Measurements from ENCODE around the gene CALML5. TPM values are rescaled to one million over a fixed set of nuclear protein-coding genes. Genes with fewer than 3 reads are reported as not detected.

The CALML5 gene
- total RNA-seq, 1 donor from 2014 or later: not detected

DNA sequence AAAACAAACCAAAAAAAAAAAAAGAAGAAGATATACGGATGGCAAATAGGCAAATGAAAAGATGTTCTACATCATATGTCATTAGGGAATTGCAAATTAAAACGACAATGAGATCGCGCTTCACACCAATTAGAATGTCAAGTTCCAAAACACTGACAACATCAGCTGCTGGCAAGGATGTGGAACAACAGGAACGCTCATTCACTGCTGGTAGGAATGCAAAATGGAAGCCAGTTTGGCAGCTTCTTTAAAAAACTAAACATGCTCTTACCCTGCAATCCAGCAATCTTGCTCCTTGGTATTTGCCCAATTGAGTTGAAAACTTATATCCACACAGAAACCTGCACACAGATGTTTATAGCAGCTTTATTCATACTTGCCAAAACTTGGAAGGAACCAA, 34.8 kb downstream of the CALML5 start:
- Histone ChIP-seq H3K79me2 (ENCODE audit: low read depth) (no peaks in the 10 kb centered on the region), H2AFZ (replicated peaks) (no peak overlapping the region), H4K20me1 (ENCODE audit: low read depth) (no peaks in the 10 kb centered on the region), H3K4me1 (peaks cover 14% of the 10 kb centered on the region), H3K36me3 (no peaks in the 10 kb centered on the region), H3K27me3 (no peaks in the 10 kb centered on the region), H3K27ac (no peak overlapping the region), H3K9ac (no peak overlapping the region), H3K4me2 (no peak overlapping the region), H3K9me3 (ENCODE audit: low read depth) (no peaks in the 10 kb centered on the region), H3K4me3 (no peak overlapping the region), H3F3A (ENCODE audit: low read depth) (peaks cover 6% of the 10 kb centered on the region)
- Mint-ChIP-seq H3K27me3 (ENCODE audit: insufficient read depth, low read depth) (peaks cover 2% of the 10 kb centered on the region), H3K27ac (no peak overlapping the region), H3K4me3 (no peak overlapping the region), H3K4me1 (peaks cover 29% of the 10 kb centered on the region), H3K36me3 (peaks cover 25% of the 10 kb centered on the region), H3K9me3 (peaks cover 9% of the 10 kb centered on the region)
- no peak for DNase-seq (ENCODE audit: low spot score)
- no peak for TF ChIP-seq EZH2phosphoT487 (IDR thresholded peaks at IDR 0.05)

DNA sequence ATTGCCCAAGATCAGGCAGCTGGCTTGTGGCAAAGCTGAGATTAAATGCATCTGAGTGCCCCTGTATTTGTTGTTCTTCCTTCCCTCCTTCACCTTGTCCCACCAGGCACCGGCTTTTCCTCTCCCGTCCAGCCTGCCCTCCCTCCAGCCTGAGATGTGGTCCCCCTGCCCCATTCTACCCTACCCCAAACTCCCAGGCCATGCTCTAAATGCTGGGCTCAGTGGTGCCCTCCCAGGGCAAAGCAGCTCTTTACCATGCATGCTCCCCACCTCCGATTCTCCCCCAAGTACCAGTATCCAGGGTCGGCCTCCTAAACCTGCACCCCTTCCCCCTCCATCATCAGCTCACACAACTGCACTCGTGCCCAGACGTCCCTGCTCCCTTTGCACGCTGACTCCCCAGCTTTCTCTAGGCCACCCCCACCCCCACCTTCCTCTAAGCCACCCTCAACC, 36.5 kb downstream of the CALML5 start:
- Histone ChIP-seq H3K27me3 (no peaks in the 10 kb centered on the region), H3K4me1 (peaks cover 9% of the 10 kb centered on the region), H3K9ac (no peak overlapping the region), H3K4me3 (no peak overlapping the region), H3K79me2 (ENCODE audit: low read depth) (no peaks in the 10 kb centered on the region), H4K20me1 (ENCODE audit: low read depth) (no peaks in the 10 kb centered on the region), H3K36me3 (peaks cover 2% of the 10 kb centered on the region), H2AFZ (replicated peaks) (no peak overlapping the region), H3K4me2 (no peak overlapping the region), H3K9me3 (ENCODE audit: low read depth) (no peaks in the 10 kb centered on the region), H3K27ac (no peak overlapping the region), H3F3A (ENCODE audit: low read depth) (peaks cover 6% of the 10 kb centered on the region)
- no peak overlapping the region for H3K4me3 Mint-ChIP-seq
- peaks cover 7% of the 10 kb centered on the region for H3K9me3 Mint-ChIP-seq
- H3K27me3 Mint-ChIP-seq (ENCODE audit: insufficient read depth, low read depth): peaks cover 2% of the 10 kb centered on the region
- DNase-seq (ENCODE audit: low spot score): no peak
- H3K36me3 Mint-ChIP-seq: peaks cover 39% of the 10 kb centered on the region
- H3K4me1 Mint-ChIP-seq: peaks cover 20% of the 10 kb centered on the region
- no peak overlapping the region for H3K27ac Mint-ChIP-seq
- TF ChIP-seq EZH2phosphoT487 (IDR thresholded peaks at IDR 0.05) (no peak), EZH2 (IDR thresholded peaks at IDR 0.05) (no peak)
- TF ChIP-seq, protein P1, sequence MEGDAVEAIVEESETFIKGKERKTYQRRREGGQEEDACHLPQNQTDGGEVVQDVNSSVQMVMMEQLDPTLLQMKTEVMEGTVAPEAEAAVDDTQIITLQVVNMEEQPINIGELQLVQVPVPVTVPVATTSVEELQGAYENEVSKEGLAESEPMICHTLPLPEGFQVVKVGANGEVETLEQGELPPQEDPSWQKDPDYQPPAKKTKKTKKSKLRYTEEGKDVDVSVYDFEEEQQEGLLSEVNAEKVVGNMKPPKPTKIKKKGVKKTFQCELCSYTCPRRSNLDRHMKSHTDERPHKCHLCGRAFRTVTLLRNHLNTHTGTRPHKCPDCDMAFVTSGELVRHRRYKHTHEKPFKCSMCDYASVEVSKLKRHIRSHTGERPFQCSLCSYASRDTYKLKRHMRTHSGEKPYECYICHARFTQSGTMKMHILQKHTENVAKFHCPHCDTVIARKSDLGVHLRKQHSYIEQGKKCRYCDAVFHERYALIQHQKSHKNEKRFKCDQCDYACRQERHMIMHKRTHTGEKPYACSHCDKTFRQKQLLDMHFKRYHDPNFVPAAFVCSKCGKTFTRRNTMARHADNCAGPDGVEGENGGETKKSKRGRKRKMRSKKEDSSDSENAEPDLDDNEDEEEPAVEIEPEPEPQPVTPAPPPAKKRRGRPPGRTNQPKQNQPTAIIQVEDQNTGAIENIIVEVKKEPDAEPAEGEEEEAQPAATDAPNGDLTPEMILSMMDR (IDR thresholded peaks at IDR 0.05): no peak

DNA sequence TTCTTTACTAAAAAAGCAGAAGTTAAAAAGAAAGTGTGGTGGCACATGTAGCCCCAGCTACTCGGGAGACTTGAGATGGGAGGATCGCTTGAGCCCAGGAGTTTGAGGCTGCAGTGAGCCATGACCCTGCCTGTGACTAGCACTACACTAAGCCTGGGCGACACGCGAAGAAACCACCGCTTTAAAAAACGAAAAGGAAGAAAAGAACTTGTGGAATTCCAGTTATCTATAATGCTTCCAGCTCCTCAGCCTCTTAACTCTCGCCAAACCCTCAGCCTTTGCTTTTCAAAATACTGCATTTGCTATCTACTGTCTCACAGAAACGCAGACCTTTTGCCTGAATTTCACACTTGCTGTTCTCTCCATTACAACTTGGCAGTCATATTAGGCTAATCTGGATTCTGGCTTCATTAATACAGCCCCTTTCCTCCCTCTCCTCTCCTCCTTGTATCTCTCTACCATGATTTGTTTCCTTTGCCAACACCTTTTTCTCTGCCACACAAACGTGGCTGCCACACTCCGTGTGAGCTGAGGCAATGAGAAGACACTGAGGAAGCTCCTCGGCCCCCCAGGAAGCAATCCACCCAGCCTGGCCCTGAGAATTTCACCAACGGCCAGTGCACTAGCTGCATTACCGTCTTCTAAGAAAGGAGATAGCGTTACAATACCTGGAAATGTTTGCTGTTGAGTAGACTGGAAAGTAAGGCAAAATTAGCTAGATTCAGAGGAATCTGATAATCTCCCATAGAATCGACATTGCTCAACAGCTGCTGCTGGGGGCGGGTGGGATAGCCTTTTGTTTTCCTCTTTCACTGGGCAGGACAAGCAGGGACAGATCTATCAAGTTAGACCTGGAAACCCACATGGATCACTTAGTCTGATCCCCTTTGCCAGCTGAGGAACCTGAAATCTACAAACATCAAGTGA, 37.2 kb downstream of the CALML5 start:
- H2AFZ ChIP-seq (replicated peaks): no peak overlapping the region
- TF ChIP-seq EZH2 (IDR thresholded peaks at IDR 0.05) (no peak), EZH2phosphoT487 (IDR thresholded peaks at IDR 0.05) (no peak)
- TF ChIP-seq, protein P1 (IDR thresholded peaks at IDR 0.05): no peak
- H3F3A ChIP-seq (ENCODE audit: low read depth): peaks cover 6% of the 10 kb centered on the region
- no peaks in the 10 kb centered on the region for H3K27me3 ChIP-seq
- no peak overlapping the region for H3K9ac ChIP-seq
- H3K36me3 ChIP-seq: peaks cover 8% of the 10 kb centered on the region
- Mint-ChIP-seq H3K27me3 (ENCODE audit: insufficient read depth, low read depth) (peaks cover 2% of the 10 kb centered on the region), H3K4me1 (peaks cover 16% of the 10 kb centered on the region), H3K4me3 (no peak overlapping the region), H3K36me3 (peaks cover 41% of the 10 kb centered on the region), H3K27ac (no peak overlapping the region), H3K9me3 (peaks cover 2% of the 10 kb centered on the region)
- H3K4me1 ChIP-seq: peaks cover 9% of the 10 kb centered on the region
- H3K79me2 ChIP-seq (ENCODE audit: low read depth): no peaks in the 10 kb centered on the region
- no peaks in the 10 kb centered on the region for H3K9me3 ChIP-seq (ENCODE audit: low read depth)
- no peak overlapping the region for H3K4me3 ChIP-seq
- H4K20me1 ChIP-seq (ENCODE audit: low read depth): no peaks in the 10 kb centered on the region
- H3K27ac ChIP-seq: no peak overlapping the region
- no peak for DNase-seq (ENCODE audit: low spot score)
- H3K4me2 ChIP-seq: no peak overlapping the region

DNA sequence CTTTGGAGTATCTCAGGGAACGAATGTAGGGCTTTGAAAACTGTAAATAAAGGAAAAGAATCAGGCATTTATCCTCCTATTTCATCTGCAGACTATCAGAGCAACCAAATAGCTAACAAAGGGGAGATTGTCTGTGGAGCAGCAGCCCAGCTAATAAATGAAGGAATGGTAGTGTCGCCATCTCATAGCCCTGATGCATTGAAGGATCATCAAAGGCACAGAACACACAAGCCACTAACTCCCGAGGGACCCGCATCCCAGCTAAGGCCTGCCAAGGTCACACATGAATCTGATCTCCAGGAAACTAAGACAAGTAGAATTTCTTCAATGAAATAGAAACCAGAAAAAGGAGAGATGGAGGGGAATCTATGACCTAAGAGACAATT, 38.2 kb downstream of the CALML5 start:
- no peak overlapping the region for H3K27ac Mint-ChIP-seq
- H3F3A ChIP-seq (ENCODE audit: low read depth): peaks cover under 1% of the 10 kb centered on the region
- no peak overlapping the region for H3K9ac ChIP-seq
- no peaks in the 10 kb centered on the region for H3K9me3 ChIP-seq (ENCODE audit: low read depth)
- no peak overlapping the region for H3K4me3 Mint-ChIP-seq
- no peaks in the 10 kb centered on the region for H3K79me2 ChIP-seq (ENCODE audit: low read depth)
- H3K4me2 ChIP-seq: no peak overlapping the region
- H3K27me3 ChIP-seq: no peaks in the 10 kb centered on the region
- TF ChIP-seq, protein P1 (IDR thresholded peaks at IDR 0.05): no peak
- TF ChIP-seq EZH2 (IDR thresholded peaks at IDR 0.05) (no peak), EZH2phosphoT487 (IDR thresholded peaks at IDR 0.05) (no peak)
- H3K4me1 ChIP-seq: peaks cover 2% of the 10 kb centered on the region
- H3K36me3 ChIP-seq: peaks cover 16% of the 10 kb centered on the region
- H3K27me3 Mint-ChIP-seq (ENCODE audit: insufficient read depth, low read depth): peaks cover 2% of the 10 kb centered on the region
- H3K36me3 Mint-ChIP-seq: peaks cover 42% of the 10 kb centered on the region
- H3K27ac ChIP-seq: no peak overlapping the region
- H4K20me1 ChIP-seq (ENCODE audit: low read depth): no peaks in the 10 kb centered on the region
- H3K4me3 ChIP-seq: no peak overlapping the region
- H3K4me1 Mint-ChIP-seq: peaks cover 7% of the 10 kb centered on the region
- DNase-seq (ENCODE audit: low spot score): no peak
- peaks cover 2% of the 10 kb centered on the region for H3K9me3 Mint-ChIP-seq
- no peak overlapping the region for H2AFZ ChIP-seq (replicated peaks)

All from neural progenitor cell (in vitro differentiated cells).